GM21529 (cell line): ENCODE results near the gene NCAPH2.
"Not testable (repeated sequence)": the region's sequence is repeated elsewhere in the genome, so short reads cannot be mapped to it uniquely, and the experiment has no call there.

ENCODE experiments used
- ATAC-seq: cut with Tn5 transposase; IDR thresholded peaks from one replicate; pipeline ENCODE4 v1.9.1; 2021; ENCODE audit not compliant: unreplicated experiment

NCAPH2 gene

GRCh38 chr22:50528682-50529415 lies 20.8 kb downstream of the NCAPH2 start:
- no peak for ATAC-seq

GRCh38 chr22:50529416-50529896 lies 21.4 kb downstream of the NCAPH2 start:
- ATAC-seq: no peak

GRCh38 chr22:50529897-50530579 lies 22.0 kb downstream of the NCAPH2 start, which contains the start of gene TYMP:
Gene TYMP (minus strand): TSS chr22:50530012. CDS start chr22:50529709, 303 bp downstream.
- no peak for ATAC-seq

GRCh38 chr22:50530580-50530876 lies 22.5 kb downstream of the NCAPH2 start:
- peak; percentile 1 for ATAC-seq

- peak; percentile 21 for ATAC-seq
These were observed 23.0 kb downstream of the NCAPH2 start for GRCh38 chr22:50530877-50531545.

- no peak for ATAC-seq
These were observed 23.5 kb downstream of the NCAPH2 start for GRCh38 chr22:50531546-50531961.

- no peak for ATAC-seq
These were observed 24.1 kb downstream of the NCAPH2 start for GRCh38 chr22:50531962-50532674.

GRCh38 chr22:50532824-50533796 lies 25.1 kb downstream of the NCAPH2 start:
- ATAC-seq: no peak

- not testable (repeated sequence) for ATAC-seq
These were observed 26.1 kb downstream of the NCAPH2 start for GRCh38 chr22:50533856-50534711.

- ATAC-seq: no peak
These were observed 27.1 kb downstream of the NCAPH2 start for GRCh38 chr22:50535113-50535512.

GRCh38 chr22:50536226-50536625 lies 28.2 kb downstream of the NCAPH2 start:
- ATAC-seq: no peak

- no peak for ATAC-seq
These were observed 29.7 kb downstream of the NCAPH2 start for GRCh38 chr22:50537765-50538164.

- ATAC-seq: no peak
These were observed 32.4 kb downstream of the NCAPH2 start for GRCh38 chr22:50540381-50540780.

- ATAC-seq: not testable (repeated sequence)
These were observed 33.6 kb downstream of the NCAPH2 start for GRCh38 chr22:50541667-50542026.

GRCh38 chr22:50542416-50542927 lies 34.4 kb downstream of the NCAPH2 start:
- ATAC-seq: no peak

GRCh38 chr22:50544078-50544745 lies 36.2 kb downstream of the NCAPH2 start:
- ATAC-seq: no peak

- ATAC-seq: no peak
These were observed 36.8 kb downstream of the NCAPH2 start for GRCh38 chr22:50544746-50545253.
